HG03280 (cell line): Measurements from ENCODE around the gene ZNF202.

Experiments
- ATAC-seq: cut with Tn5 transposase; IDR thresholded peaks from one replicate; pipeline ENCODE4 v1.9.1; 2021; ENCODE audit warnings: mild to moderate bottlenecking, moderate library complexity; ENCODE audit not compliant: unreplicated experiment

Gene ZNF202

GRCh38 chr11:123684601-123685000, 56.9 kb downstream of the ZNF202 start:
- ATAC-seq = no peak

DNA sequence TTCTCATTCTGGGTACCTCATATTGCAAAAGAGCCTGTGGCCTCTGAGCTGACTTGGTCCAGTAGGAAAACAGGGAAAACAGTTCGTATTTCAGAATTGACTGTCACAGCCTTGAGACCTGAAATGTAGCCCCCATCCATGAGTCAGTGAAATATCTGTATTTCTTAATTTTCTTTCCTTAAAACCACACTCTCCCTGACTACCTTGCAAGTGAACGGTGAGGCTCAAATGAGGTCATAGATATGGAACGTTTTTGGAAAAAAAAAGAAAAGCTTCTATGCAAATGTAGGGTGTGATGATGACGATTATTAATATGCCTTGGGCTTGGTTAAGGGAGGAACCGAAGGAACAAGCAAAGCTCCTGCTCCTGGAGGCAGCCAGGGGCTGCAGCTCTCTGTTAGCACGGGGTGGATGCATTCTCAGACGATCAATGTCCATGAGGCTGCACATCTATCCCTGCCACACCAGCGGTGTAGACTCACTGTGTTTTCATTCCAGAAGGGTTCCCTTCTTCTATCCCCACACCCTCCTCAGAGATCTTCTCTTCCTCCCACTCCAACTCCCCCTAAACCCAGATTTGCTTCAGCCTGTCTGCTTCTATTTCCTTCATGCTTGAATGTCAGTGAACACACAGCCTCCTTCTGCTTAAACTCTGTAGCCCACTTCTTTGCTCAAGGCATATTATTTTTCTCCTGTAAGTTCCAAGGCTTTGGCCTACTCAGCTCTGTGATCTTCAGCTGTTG, 57.9 kb downstream of the ZNF202 start:
- ATAC-seq = no peak

DNA sequence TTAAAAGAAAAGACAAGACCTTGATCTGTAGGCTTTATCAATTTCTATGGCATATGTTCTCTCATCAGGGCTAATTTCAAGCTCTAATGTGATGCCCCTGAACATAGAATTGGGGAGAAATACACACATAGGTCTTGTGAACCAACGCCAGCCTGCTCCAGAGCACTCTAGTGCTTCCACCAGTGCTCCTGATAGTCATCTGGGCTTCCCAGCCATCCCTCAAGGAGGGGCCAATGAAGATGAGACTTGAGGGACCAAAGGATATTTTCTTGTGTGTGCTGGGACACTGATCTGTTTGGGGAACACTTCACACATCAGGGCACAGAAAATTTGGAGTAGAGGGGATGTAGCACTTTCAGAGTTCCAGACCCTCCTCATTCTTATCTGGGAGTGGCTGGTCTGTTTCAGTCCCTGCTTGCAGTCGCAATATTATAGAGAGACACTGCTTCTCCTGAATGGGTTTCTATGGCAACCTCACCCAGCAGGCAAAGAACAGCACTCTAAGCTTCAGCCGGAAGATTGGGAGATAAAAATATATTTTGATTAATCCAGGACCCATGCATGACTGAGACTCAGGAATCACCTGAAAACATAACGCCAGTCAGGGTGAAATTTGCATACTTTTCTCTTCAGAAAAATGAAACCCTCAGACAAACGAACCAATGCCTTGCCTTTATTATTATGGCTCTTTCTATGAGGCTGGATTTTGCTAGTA, 58.6 kb downstream of the ZNF202 start:
- no peak for ATAC-seq

DNA sequence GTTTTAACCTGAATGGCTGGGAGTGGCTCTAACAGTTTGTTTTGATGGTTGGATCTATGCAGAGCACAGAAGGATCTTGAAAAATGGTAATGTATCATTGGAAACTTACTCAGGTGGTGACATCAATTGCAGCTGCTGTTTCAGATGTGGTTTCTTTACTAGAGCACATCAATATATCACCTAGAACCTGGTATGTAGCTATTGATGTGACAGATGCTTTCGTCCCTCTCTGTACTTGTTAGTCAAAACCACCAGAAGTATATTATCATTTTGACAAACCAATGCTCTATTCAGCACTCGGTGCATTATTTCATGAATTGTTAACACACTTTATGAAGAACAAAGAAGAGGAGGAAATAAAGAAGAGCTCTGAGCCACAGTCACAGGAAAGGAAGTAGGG, 60.4 kb downstream of the ZNF202 start:
- ATAC-seq = no peak

DNA sequence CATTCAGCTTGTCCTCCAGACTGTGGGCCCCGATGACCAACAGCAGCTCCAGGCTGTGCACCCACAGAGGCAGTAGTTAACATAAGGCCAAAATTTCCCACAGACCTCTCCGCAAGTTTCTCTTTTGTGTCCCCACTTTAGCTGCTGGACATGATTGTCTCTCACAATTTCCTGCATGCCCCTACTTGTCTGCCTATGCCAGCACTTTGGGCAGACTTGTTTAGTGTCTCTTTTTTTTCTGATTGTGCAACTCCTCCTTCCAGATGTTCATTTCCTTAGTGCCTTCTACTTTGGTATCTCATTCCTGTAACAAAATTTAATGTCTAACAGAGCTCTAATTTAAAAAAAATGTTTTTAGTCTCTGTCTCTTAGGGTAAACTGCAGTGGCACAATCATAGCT, 63.2 kb downstream of the ZNF202 start:
- ATAC-seq = no peak

DNA sequence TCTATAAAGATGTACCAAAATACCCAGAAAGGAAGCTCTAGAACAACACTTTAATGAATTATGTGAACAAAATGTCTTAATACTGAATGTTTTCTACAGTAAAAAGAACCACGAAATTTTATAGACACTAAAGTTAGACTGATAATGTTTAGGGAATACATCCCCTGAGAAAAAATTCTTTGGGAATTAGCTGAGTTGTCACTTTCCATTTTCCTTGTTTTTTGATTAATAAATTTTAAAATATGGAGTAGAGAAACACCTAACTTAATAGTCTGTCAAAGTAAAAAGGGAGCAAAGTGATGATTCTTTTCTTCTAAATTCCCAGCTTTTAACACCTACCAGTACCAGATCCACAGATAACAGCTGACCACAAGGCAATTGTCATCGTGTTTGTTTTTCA, 64.0 kb downstream of the ZNF202 start:
- no peak for ATAC-seq

DNA sequence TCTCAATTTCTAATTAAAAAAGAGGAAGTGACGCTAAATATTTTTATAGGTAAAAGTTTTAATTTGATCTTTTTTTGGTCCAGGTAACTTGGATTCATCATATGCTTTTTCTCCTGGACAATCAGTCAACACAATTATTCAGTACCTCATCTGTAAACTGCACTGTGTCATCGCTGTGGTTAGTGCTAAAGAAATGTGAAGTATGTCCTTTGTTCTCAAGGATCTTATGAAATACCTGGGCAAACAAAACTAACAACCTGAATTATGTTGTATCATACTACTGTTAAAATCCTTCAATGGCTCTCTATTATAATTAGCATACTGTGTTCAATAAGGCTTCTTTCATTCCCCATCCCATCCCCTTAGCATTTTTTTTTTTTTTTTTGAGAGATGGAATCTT, 67.2 kb downstream of the ZNF202 start:
- no peak for ATAC-seq
